IMR-90 (cell line): ENCODE measurements around the gene MPRIP. TPM values are rescaled to one million over a fixed set of nuclear protein-coding genes. Genes with fewer than 3 reads are reported as not detected.

ENCODE experiments used
- ATAC-seq: fragments of 200-7000 bp; cut with Tn5 transposase; 2 replicates; pipeline ENCODE4 v1.9.1; 2020; ENCODE audit warnings: low read depth, mild to moderate bottlenecking, moderate library complexity
- BruUV-seq: library from RNA; stranded (reverse); fragments of 400-500 nt; replicated peaks from 2 replicates; lab custom pipeline; 2021; lab: Mats Ljungman, UMichigan
- CTCF ChIA-PET: fragments of 300-600 bp; formaldehyde crosslinking; extraction: SDS; loops from one replicate; lab custom pipeline; 2021; ENCODE audit warnings: antibody characterized with exemption; lab: Yijun Ruan, JAX
- POLR2A ChIA-PET: fragments of 300-600 bp; sonication (Branson Sonifier 250); formaldehyde crosslinking; loops from one replicate; lab custom pipeline; 2022; ENCODE audit warnings: antibody characterized with exemption; ENCODE audit not compliant: unreplicated experiment; lab: Charles Lee
- DNase-seq: peaks from one replicate; pipeline ENCODE4 v3.0.0; 2013
- H2AFZ ChIP-seq: replicated peaks from 2 replicates; pipeline ENCODE3; 2013; ENCODE audit warnings: low read length, mild to moderate bottlenecking; ENCODE audit not compliant: poor library complexity
- H2AK5ac ChIP-seq: 2 replicates; pipeline ENCODE4 v1.6.1; 2013; ENCODE audit warnings: low read depth, low read length, inconsistent platforms
- H2AK9ac ChIP-seq: replicated peaks from 2 replicates; pipeline ENCODE3; 2013; ENCODE audit warnings: mild to moderate bottlenecking, low read depth, low read length, moderate library complexity; ENCODE audit not compliant: poor library complexity
- H2BK120ac ChIP-seq: 2 replicates; pipeline ENCODE4 v1.6.1; 2013; ENCODE audit warnings: low read depth, low read length, inconsistent platforms
- H2BK15ac ChIP-seq: 3 replicates; pipeline ENCODE4 v1.6.1; 2013; ENCODE audit warnings: low read depth, low read length, inconsistent platforms
- H2BK20ac ChIP-seq: 2 replicates; pipeline ENCODE4 v1.6.1; 2013; ENCODE audit warnings: low read depth, mild to moderate bottlenecking, inconsistent platforms, low read length, moderate library complexity
- H2BK5ac ChIP-seq: 2 replicates; pipeline ENCODE4 v1.6.1; 2013; ENCODE audit warnings: mild to moderate bottlenecking, low read depth, low read length, inconsistent platforms; ENCODE audit not compliant: poor library complexity, severe bottlenecking
- H3K14ac ChIP-seq: replicated peaks from 2 replicates; pipeline ENCODE4 v1.6.1; 2013; ENCODE audit warnings: low read depth, low read length, inconsistent platforms
- H3K18ac ChIP-seq: 2 replicates; pipeline ENCODE4 v1.6.1; 2013; ENCODE audit warnings: low read depth, low read length, control low read depth
- H3K23ac ChIP-seq: 2 replicates; pipeline ENCODE4 v1.6.1; 2013; ENCODE audit warnings: low read depth, low read length, inconsistent platforms
- H3K27ac ChIP-seq: 2 replicates; pipeline ENCODE4 v1.5.1; 2013; ENCODE audit warnings: mild to moderate bottlenecking, control low read depth, low read length; ENCODE audit not compliant: insufficient read depth
- H3K27me3 ChIP-seq: 2 replicates; pipeline ENCODE4 v1.6.1; 2013; ENCODE audit warnings: low read length; ENCODE audit not compliant: control insufficient read depth, insufficient read depth
- H3K36me3 ChIP-seq: 2 replicates; pipeline ENCODE4 v1.6.1; 2013; ENCODE audit warnings: low read length, mixed read lengths; ENCODE audit not compliant: control insufficient read depth, insufficient read depth
- H3K4ac ChIP-seq: 2 replicates; pipeline ENCODE4 v1.6.1; 2013; ENCODE audit warnings: low read depth, low read length, inconsistent platforms
- H3K4me1 ChIP-seq: 2 replicates; pipeline ENCODE4 v1.6.1; 2013; ENCODE audit warnings: low read length, mixed read lengths; ENCODE audit not compliant: control insufficient read depth, insufficient read depth
- H3K4me2 ChIP-seq: 2 replicates; pipeline ENCODE4 v1.6.1; 2013; ENCODE audit warnings: low read depth, mild to moderate bottlenecking, control low read depth, low read length, moderate library complexity
- H3K4me3 ChIP-seq: 2 replicates; pipeline ENCODE4 v1.5.1; 2013; ENCODE audit warnings: low read depth, mild to moderate bottlenecking, control low read depth, low read length, moderate library complexity; ENCODE audit not compliant: insufficient read depth
- H3K56ac ChIP-seq: 2 replicates; pipeline ENCODE4 v1.6.1; 2013; ENCODE audit warnings: low read length, inconsistent platforms; ENCODE audit not compliant: insufficient read depth; ENCODE audit errors: extremely low read depth
- H3K79me1 ChIP-seq, 2 experiments: 2 replicates each; pipeline ENCODE4 v1.6.1; 2013; ENCODE audit warnings: low read length in 2 of 2, inconsistent platforms in 1 of 2, low read depth in 1 of 2
- H3K9ac ChIP-seq: 2 replicates; pipeline ENCODE4 v1.6.1; 2013; ENCODE audit warnings: low read depth, low read length, control low read depth
- H3K9me1 ChIP-seq: 2 replicates; pipeline ENCODE4 v1.6.1; 2013; ENCODE audit warnings: low read length, inconsistent platforms; ENCODE audit not compliant: insufficient read depth
- H3K9me3 ChIP-seq: 2 replicates; pipeline ENCODE4 v1.6.1; 2013; ENCODE audit warnings: low read length; ENCODE audit not compliant: control insufficient read depth, insufficient read depth
- H4K20me1 ChIP-seq: 2 replicates; pipeline ENCODE4 v1.6.1; 2013; ENCODE audit warnings: low read length, inconsistent platforms; ENCODE audit not compliant: insufficient read depth
- H4K5ac ChIP-seq: 2 replicates; pipeline ENCODE4 v1.6.1; 2013; ENCODE audit warnings: mild to moderate bottlenecking, low read depth, low read length, control low read depth
- H4K8ac ChIP-seq, 2 experiments: 2 replicates each; pipeline ENCODE4 v1.6.1; 2013; ENCODE audit warnings: low read depth in 2 of 2, low read length in 2 of 2, control low read depth in 1 of 2, inconsistent platforms in 1 of 2
- H4K91ac ChIP-seq: 2 replicates; pipeline ENCODE4 v1.6.1; 2013; ENCODE audit warnings: low read depth, low read length, inconsistent platforms; ENCODE audit not compliant: insufficient read depth
- CHD1 ChIP-seq: IDR thresholded peaks from 2 replicates; pipeline ENCODE4 v1.6.1; 2012; ENCODE audit warnings: low read depth, low read length, improper control_type of control experiment
- MAZ ChIP-seq: IDR thresholded peaks from 2 replicates; pipeline ENCODE4 v1.6.1; 2012; ENCODE audit warnings: low read depth, mild to moderate bottlenecking, low read length, improper control_type of control experiment, moderate library complexity, borderline replicate concordance
- MXI1 ChIP-seq: IDR thresholded peaks from 2 replicates; pipeline ENCODE4 v1.6.1; 2012; ENCODE audit warnings: low read depth, mild to moderate bottlenecking, low read length, moderate library complexity, borderline replicate concordance
- POLR2A ChIP-seq: IDR thresholded peaks from 2 replicates; pipeline ENCODE4 v1.6.1; 2012; ENCODE audit warnings: mild to moderate bottlenecking, low read depth, low read length
- RAD21 ChIP-seq: IDR thresholded peaks from 2 replicates; pipeline ENCODE4 v1.6.1; 2012; ENCODE audit warnings: low read length, improper control_type of control experiment
- RCOR1 ChIP-seq: IDR thresholded peaks from 2 replicates; pipeline ENCODE4 v1.6.1; 2012; ENCODE audit warnings: mild to moderate bottlenecking, low read length, improper control_type of control experiment; ENCODE audit not compliant: insufficient replicate concordance
- RFX5 ChIP-seq: IDR thresholded peaks from 2 replicates; pipeline ENCODE4 v1.8.0; 2012; ENCODE audit warnings: low read depth, mild to moderate bottlenecking, low read length, moderate library complexity
- SMC3 ChIP-seq: fragments of 150-350 bp; IDR thresholded peaks from 2 replicates; pipeline ENCODE4 v1.6.1; 2016; ENCODE audit warnings: low read depth, mild to moderate bottlenecking, antibody characterized with exemption, low read length, moderate library complexity
- WGBS, 2 experiments: methylation state at CpG; one replicate each; pipeline versions ENCODE4 v1.1.5 to v1.1.7; 2013; ENCODE audit warnings: missing lambda C conversion rate in 2 of 2; ENCODE audit not compliant: insufficient read length in 1 of 2; ENCODE audit errors: extremely low coverage in 2 of 2; 5-methylcytosine and 5-hydroxymethylcytosine counted together
- dilution Hi-C: fragments of 300-500 bp; cut with HindIII; formaldehyde crosslinking; loops from one replicate; pipeline ENCODE4 v1.14.3; 2018; ENCODE audit warnings: low sequenced_read_pairs; ENCODE audit not compliant: unreplicated experiment
- in situ Hi-C: fragments of 300-500 bp; cut with MboI; formaldehyde crosslinking; loops from 3 replicates; pipeline ENCODE4 v1.14.3; 2019; ENCODE audit warnings: low sequenced_read_pairs, inconsistent platforms, mixed read lengths
- intact Hi-C: fragments of 100-400 bp; cut with micrococcal nuclease; formaldehyde crosslinking; loops from 2 replicates; pipeline ENCODE4 v1.10.0; 2022
- polyA plus RNA-seq, 3 experiments: library from polyadenylated mRNA; depleted of rRNA; stranded (reverse); fragments of >200 nt; gene quantifications; 2 replicates each; pipeline ENCODE4 v1.2.3, GENCODE V29; 2012; ENCODE audit warnings: low replicate concordance in 1 of 3
- total RNA-seq: library from RNA; depleted of rRNA; stranded (reverse); fragments of >200 nt; gene quantifications from 2 replicates; pipeline ENCODE4 v1.2.3, GENCODE V29; 2012
- TF ChIP-seq, protein P1 (sequence below): fragments of 150-350 bp; IDR thresholded peaks from 2 replicates; pipeline ENCODE4 v1.6.1; 2016; ENCODE audit warnings: low read depth, mild to moderate bottlenecking, low read length, moderate library complexity, borderline replicate concordance

MPRIP gene
- total and polyA plus RNA-seq, 2 of the 4 experiments (the other 2 are of a cell fraction), result 111 to 149 TPM

DNA sequence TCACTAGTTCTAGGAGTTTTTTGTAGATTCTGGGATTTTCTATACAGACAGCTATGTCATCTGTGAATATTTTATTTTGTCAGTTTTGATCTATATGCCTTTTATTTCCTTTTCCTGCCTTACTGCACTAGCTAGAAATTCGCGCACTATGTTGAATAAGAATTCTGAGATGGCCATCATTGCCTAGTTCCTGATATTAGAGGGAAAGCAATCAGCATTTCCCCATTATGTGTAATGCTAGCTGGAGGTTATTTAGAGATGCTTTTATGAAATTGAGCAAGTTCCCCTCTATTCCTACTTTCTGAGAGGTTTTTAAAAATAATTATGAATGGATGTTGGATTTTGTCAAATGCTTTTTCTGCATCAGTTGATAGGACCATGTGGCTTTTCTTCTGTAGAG lies 23.8 kb downstream of the MPRIP start:
- TF ChIP-seq CHD1, result no peak
- TF ChIP-seq RFX5, result no peak
- TF ChIP-seq, protein P1, sequence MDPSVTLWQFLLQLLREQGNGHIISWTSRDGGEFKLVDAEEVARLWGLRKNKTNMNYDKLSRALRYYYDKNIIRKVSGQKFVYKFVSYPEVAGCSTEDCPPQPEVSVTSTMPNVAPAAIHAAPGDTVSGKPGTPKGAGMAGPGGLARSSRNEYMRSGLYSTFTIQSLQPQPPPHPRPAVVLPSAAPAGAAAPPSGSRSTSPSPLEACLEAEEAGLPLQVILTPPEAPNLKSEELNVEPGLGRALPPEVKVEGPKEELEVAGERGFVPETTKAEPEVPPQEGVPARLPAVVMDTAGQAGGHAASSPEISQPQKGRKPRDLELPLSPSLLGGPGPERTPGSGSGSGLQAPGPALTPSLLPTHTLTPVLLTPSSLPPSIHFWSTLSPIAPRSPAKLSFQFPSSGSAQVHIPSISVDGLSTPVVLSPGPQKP, result no peak
- no peak for TF ChIP-seq MAZ
- TF ChIP-seq SMC3, result no peak
- no peak for TF ChIP-seq RAD21
- no peak for TF ChIP-seq POLR2A
- no peak for TF ChIP-seq RCOR1
- TF ChIP-seq MXI1, result no peak
- Histone ChIP-seq H3K9ac (no peak overlapping the region), H3K18ac (no peak overlapping the region), H3K36me3 (0 out of 2 replicates have a peak, but pooled peaks cover 2% of the 10 kb centered on the region), H3K14ac (no peak overlapping the region), H3K4ac (no peak overlapping the region), H3K27me3 (no peaks in the 10 kb centered on the region), H4K8ac (no peak overlapping the region), H3K4me2 (no peak overlapping the region), H3K27ac (no peak overlapping the region), H2BK5ac (no peak overlapping the region), H2BK20ac (no peak overlapping the region), H2AFZ (no peak overlapping the region), H3K9me1 (peaks cover 39% of the 10 kb centered on the region), H2AK5ac (no peak overlapping the region), H3K56ac (no peak overlapping the region), H4K20me1 (peaks cover 75% of the 10 kb centered on the region), H3K9me3 (no peaks in the 10 kb centered on the region), H3K4me1 (peaks cover 9% of the 10 kb centered on the region), H4K5ac (no peak overlapping the region), H3K4me3 (no peak overlapping the region), H4K91ac (no peak overlapping the region), H2BK15ac (no peak overlapping the region), H2BK120ac (no peak overlapping the region), H3K79me1 (peaks cover 13 to 67% of the 10 kb centered on the region in 2 experiments; a peak in 3 of 4 replicates), H3K23ac (no peak overlapping the region), H2AK9ac (no peak overlapping the region)
- dilution Hi-C loops (no loop called here), intact Hi-C loops (no loop called here), in situ Hi-C loops (no loop called here)
- ChIA-PET CTCF (no interaction called here), POLR2A (no interaction called here)
- BruUV-seq, result no TSS peak
- DNase-seq, result no peak
- WGBS, 2 experiments, result no CpG with 5 or more reads among the region's 2 CpGs
- no peak for ATAC-seq
